MG63 (cell line): ENCODE data around the gene WTAP. TPM values are rescaled to one million over a fixed set of nuclear protein-coding genes. Genes with fewer than 3 reads are reported as not detected.
A peak's percentile ranks its signal among the peaks of the same experiment; 100 is the strongest.
"Not testable (repeated sequence)": the region's sequence is repeated elsewhere in the genome, so short reads cannot be mapped to it uniquely, and the experiment has no call there.

ENCODE experiments used
- DNase-seq: peaks from one replicate; pipeline ENCODE4 v3.0.0-alpha.2; 2020
- H3K27me3 ChIP-seq: fragments of 250-450 bp; sonication (Bioruptor Pico); 2 replicates; pipeline ENCODE4 v1.5.1; 2020; ENCODE audit warnings: mild to moderate bottlenecking, moderate library complexity
- H3K36me3 ChIP-seq: fragments of 250-450 bp; sonication (Bioruptor Pico); 2 replicates; pipeline ENCODE4 v1.5.1; 2020; ENCODE audit warnings: mild to moderate bottlenecking, moderate library complexity
- H3K4me3 ChIP-seq: fragments of 250-450 bp; sonication (Bioruptor Pico); 2 replicates; pipeline ENCODE4 v1.5.1; 2020; ENCODE audit warnings: mild to moderate bottlenecking, moderate library complexity
- H3K9me3 ChIP-seq: fragments of 250-450 bp; sonication (Bioruptor Pico); 2 replicates; pipeline ENCODE4 v1.5.1; 2020; ENCODE audit warnings: mild to moderate bottlenecking, moderate library complexity
- total RNA-seq: library from RNA; depleted of rRNA; stranded (reverse); fragments of >200 nt; shearing (Covaris generic); gene quantifications from 2 replicates; pipeline ENCODE4 v1.2.3, GENCODE V29; 2014; ENCODE audit warnings: low replicate concordance

Gene WTAP
- total RNA-seq, 1 experiment from 2014 or later: 65.3 TPM

DNA sequence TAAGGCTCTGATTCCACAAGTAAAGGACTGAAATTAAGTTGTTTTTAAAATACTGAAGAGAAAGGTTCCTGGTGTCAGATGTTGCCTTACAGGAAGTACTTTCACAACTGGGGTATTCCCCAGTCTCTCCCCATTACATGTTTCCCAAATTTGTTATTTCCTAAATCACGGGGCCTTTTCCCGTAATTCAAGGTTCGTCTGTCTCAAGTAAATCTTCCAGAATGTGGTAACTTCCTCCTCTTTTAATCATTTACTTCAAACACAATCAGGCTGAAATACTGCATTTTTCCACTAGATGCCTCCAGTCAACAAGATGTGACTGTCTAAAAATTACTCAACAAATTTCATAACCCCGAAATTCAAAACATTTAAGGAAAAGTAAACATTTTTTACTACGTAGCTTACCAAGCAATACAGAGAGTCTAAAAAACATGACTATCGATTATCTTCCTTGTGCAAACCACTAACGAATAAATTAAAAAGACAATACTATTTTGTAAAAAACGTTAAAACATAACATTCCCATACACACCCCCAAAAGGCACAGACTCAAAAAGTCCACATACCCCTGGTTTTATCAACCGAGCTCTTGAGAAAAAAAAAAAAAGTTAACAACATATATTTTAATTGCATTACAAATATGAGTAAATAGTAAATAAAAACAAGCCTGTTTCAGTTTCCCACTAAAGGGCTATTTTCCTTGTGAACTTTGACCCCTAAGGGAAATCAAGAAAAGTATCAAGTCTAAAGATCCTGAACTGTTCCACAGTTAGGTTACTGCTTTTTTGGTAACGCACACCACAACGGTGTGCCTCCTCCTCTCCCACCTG is 36.0 kb upstream of the WTAP start:
- Histone ChIP-seq H3K36me3 (peaks cover 47% of the 10 kb centered on the region), H3K27me3 (no peaks in the 10 kb centered on the region), H3K4me3 (peak overlapping the region; percentile 71), H3K9me3 (no peaks in the 10 kb centered on the region)
- no peak for DNase-seq

DNA sequence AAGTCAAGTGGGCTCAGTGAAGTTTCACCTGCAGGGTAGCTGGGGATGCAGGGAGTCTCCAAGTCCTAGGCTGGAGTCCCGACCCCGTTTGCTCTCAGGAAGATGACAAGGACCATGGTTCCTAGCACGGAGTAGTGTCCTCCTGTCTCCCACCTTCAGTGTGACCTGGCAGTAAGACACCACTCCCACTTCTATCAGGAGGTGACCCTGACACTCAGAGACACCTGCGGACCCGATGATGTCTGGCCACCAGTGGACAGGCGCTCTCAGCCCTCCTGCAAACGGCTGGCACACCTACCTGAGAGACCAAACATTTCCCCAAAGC is 35.4 kb upstream of the WTAP start:
- peak overlapping the region; percentile 71 for H3K4me3 ChIP-seq
- DNase-seq: no peak

DNA sequence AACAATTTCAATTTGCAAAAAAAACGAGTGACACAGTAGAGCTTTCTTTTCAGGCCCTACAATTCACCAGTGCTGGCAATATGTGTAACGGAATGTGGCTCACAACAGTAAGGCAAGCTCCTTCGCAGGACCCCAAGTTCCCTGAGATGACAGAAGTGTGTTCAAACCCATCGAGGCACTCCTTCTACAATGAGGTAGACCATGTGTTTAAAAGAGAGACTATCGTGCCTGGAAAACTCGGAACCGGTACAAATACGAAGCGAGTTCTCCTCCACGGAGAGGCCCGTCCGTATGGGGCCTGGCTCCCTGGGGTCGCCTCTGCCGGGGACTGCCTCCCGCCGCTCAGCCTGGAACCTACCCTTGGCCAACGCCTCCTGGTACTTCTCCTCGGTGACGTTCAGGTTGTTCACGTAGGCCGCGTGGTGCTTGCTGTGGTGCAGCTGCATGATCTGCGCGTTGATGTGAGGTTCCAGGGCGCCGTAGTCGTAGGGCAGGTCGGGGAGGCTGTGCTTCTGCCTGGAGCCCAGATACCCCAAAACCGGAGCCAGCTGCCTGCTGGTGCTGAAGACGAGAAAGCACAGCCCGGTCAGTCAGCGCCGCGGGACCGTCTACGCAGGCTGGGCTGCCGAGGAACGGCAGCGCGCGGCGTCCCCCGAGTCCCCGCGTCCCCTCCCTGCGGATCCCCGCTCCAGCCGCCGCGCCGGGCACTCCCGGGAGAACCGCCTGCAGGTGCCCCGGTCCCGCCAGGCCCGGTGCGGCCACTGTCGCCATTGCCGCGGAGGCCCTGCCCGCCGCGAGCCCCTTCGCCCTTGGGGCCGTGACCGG is 34.8 kb upstream of the WTAP start:
- H3K36me3 ChIP-seq: peaks cover 35% of the 10 kb centered on the region
- no peaks in the 10 kb centered on the region for H3K27me3 ChIP-seq
- no peaks in the 10 kb centered on the region for H3K9me3 ChIP-seq
- peak; percentile 51 for DNase-seq
- H3K4me3 ChIP-seq: peak overlapping the region; percentile 71

More for the DNA sequence above, 35.4 kb upstream of the WTAP start:
- Histone ChIP-seq H3K36me3 (peaks cover 41% of the 10 kb centered on the region), H3K27me3 (no peaks in the 10 kb centered on the region), H3K9me3 (no peaks in the 10 kb centered on the region)

DNA sequence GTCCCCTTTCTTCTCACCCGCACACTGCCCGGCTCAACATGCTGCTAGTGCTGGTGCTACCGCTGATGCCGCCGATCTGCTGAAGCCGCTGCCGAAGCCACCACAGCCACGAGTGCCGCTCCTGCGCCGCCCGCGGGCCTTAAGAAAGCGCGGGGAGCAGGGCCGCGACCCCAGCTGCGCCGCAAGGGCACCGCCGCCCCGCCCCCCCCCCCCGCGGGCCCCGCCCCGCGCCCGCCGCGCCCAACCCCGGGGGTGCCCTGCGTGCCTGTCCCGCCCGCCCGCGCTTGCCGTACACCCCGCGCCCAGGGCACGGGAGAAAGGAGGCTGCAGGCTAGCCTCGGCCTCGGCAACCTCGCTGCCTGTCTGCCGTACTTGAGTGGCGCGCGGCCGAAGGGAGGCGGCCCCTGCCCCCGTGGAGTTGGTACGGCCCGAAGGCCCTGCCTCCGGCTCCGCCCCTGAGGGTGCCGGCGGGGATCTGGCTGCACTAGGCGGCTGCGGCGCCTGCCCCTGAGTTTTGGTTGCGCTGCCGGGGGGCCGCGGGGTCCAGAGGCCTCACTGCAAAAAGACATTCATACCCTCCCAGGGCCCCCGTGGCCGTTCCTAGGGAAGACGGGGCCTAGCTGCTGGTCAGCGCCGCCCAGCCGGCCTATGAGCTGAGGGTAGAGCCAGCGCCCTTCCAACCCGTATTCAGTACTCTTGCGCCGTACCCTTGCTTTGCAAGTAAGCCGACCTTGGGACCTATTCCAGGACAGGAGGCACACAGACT is 34.0 kb upstream of the WTAP start, which contains the start of gene SOD2:
TSS of gene SOD2 (minus strand) at position 114 of the 766 bp plus-strand sequence. CDS start at position 40, 74 bp downstream.
- H3K36me3 ChIP-seq: peaks cover 28% of the 10 kb centered on the region
- H3K9me3 ChIP-seq: no peaks in the 10 kb centered on the region
- peak; percentile 93 for DNase-seq
- no peaks in the 10 kb centered on the region for H3K27me3 ChIP-seq
- peak within 1 kb of the TSS; percentile 71 for H3K4me3 ChIP-seq

DNA sequence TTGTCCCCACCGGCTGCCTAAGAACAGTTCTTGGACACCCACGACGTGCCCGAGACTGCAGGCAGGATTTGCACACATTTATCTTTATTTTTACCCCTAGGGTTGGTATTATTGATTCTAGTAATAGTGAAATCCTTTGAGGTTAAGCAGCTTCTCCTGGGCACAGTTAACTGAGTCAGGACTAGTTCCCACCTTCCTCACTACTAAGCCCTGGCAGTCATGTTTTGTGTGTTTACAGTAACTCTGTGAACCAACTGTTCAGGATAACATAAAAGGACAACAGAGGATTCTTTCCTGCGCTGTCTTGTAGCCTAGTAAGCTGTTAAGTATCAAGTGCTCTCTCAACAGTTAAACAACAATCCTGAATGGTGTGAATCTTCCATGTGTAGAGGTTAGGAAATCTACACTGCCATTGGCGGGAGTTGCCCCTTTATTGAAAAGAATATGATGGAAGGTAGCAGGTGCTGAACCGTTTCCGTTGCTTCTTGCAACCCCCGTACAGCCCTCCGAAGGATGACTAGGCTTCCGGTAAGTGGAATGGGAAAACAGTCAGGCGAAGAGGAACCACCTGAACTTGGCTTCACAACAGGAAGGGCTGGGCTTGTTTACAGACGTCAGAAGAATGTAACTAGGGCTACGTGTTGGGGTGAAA is 33.3 kb upstream of the WTAP start:
- no peak for DNase-seq
- Histone ChIP-seq H3K4me3 (peak overlapping the region; percentile 71), H3K9me3 (no peaks in the 10 kb centered on the region), H3K36me3 (peaks cover 22% of the 10 kb centered on the region), H3K27me3 (no peaks in the 10 kb centered on the region)

DNA sequence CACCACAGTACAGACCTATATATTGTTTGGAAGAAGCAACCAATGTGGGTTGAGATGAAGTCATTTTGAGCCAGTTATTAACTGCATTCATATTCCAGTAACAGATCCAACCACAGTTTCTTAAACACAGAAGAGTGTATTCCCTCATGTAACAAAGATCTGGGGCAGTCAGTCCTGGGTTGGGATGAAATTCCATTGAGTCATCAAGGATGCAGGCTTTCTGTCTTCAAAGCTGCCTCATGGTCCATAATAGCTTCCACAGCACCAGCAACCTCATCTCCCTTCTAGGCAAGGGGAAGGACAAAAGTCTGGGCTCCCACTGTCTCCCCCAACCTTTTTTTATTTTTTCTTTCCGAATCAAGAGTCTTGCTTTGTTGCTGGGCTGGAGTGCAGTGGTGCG is 31.3 kb upstream of the WTAP start:
- DNase-seq: no peak
- peaks cover 12% of the 10 kb centered on the region for H3K36me3 ChIP-seq
- H3K4me3 ChIP-seq: no peak overlapping the region
- no peaks in the 10 kb centered on the region for H3K9me3 ChIP-seq
- H3K27me3 ChIP-seq: no peaks in the 10 kb centered on the region

DNA sequence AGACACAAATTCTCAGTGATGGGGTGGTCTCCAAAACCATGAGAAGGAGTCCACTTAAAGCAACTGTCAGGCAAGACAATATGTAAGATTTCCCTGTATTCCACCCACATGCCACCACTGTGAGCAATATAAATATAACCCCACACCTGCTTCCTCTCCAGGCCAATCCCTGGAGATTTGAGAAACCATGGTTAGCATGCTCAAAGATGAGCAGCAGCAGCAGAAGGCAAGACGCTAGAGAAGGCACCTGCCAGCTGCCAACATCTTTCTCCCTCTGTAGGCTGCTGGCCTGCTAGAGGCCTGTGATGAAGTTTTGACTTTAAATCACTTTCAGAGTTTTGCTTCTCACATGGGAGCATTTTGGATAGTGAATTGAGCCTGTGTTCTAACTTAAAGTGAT is 26.3 kb upstream of the WTAP start:
- Histone ChIP-seq H3K27me3 (no peaks in the 10 kb centered on the region), H3K4me3 (no peak overlapping the region), H3K9me3 (no peaks in the 10 kb centered on the region; the same call in 1 of the 2 replicates), H3K36me3 (no peaks in the 10 kb centered on the region; the same call in 1 of the 2 replicates)
- no peak for DNase-seq

DNA sequence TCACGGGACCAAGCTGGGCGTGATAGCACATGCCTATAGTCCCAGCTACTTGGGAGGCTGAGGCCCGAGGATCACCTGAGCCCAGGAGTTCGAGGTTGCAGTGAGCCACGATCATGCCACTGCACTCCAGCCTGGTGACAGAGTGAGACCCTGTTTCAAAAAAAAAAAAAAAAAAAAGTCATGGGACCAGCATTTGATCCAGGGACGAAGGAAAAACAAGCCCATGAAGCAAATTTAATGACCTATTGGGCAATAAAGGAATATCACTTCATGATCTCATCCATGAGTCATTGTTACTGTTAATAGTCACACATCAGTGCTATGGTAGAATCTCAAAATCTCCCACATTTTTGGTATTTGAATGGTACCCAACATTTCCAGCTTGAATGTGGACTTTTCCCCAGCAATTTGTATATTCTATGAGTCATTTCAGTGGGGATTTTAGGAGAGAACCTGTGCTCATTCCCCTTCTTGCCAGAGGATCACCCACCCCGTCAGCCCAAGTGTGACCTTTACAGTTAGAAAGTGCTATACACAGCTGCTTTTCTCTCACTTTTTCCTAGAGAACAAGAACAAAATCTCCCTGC is 25.8 kb upstream of the WTAP start:
- H3K4me3 ChIP-seq: no peak overlapping the region
- H3K27me3 ChIP-seq: no peaks in the 10 kb centered on the region
- no peaks in the 10 kb centered on the region; the same call in 1 of the 2 replicates for H3K36me3 ChIP-seq
- H3K9me3 ChIP-seq: peaks cover 2% of the 10 kb centered on the region; the same call in 1 of the 2 replicates
- DNase-seq: peak; percentile 70

DNA sequence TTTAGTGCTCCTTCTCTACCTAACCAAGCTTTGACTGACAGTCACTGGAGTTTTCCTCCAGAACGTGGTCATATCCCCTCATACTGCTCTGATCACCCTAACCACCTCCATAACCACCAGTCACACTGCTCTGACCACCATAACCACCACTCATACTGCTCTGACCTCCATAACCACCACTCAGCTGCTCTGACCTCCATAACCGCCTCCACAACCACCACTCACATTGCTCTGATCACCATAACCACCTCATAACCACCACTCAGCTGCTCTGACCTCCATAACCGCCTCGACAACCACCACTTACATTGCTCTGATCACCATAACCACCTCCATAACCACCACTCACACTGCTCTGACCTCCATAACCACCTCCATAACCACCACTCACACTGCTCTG is 16.7 kb upstream of the WTAP start:
- H3K9me3 ChIP-seq, H3K4me3 ChIP-seq, DNase-seq, H3K36me3 ChIP-seq, H3K27me3 ChIP-seq: not testable (repeated sequence)

DNA sequence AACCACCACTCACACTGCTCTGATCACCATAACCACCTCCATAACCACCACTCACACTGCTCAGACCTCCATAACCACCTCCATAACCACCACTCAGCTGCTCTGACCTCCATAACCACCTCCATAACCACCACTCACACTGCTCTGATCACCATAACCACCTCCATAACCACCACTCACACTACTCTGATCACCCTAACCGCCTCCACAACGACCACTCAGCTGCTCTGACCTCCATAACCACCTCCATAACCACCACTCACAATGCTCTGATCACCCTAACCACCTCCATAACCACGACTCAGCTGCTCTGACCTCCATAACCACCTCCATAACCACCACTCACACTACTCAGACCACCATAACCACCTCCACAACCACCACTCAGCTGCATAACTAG is 14.9 kb upstream of the WTAP start:
- H3K36me3 ChIP-seq: not testable (repeated sequence)

DNA sequence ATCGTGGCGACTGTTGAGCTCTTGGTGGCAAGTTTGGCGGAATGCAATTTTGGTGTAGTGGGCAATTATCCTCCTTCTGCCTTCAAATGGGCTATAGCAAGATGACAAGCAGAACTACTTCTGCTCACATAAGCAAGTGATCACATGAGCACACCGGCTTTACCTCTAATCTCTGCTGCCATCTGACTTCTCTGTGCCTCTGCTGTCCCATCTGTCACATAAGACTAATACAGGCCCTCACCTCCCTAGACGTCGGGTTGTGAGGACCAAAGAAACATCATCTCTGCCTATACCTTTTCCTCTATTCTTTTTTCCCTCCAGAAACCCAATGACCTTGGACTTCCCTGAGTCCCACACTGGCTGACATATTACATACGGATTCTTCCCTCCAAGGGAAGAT is 13.3 kb upstream of the WTAP start:
- DNase-seq: no peak
- Histone ChIP-seq H3K27me3 (no peaks in the 10 kb centered on the region), H3K9me3 (no peaks in the 10 kb centered on the region), H3K36me3 (no peaks in the 10 kb centered on the region), H3K4me3 (no peak overlapping the region)

More for the DNA sequence above, 14.9 kb upstream of the WTAP start:
- H3K4me3 ChIP-seq, DNase-seq, H3K9me3 ChIP-seq, H3K27me3 ChIP-seq: not testable (repeated sequence)

DNA sequence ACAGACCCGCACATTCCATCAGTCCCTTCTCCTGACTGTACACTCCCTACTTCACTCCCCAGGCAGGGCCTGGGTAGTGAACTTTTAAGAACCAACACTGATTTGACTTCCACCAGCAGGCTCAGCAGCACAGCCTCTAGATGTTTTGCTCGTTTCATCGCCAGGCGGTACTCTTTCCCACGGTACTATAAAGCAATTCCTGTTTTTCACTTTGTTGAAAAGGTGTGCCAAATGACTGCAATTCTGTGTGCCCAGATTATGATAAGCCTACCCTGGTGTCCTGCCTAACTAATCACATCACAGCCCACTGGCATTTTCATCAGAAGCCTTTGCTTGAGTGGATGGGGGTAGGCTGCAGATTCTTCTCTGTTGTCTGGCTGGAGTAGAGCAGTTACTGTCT is 12.9 kb upstream of the WTAP start:
- H3K36me3 ChIP-seq: no peaks in the 10 kb centered on the region
- DNase-seq: no peak

DNA sequence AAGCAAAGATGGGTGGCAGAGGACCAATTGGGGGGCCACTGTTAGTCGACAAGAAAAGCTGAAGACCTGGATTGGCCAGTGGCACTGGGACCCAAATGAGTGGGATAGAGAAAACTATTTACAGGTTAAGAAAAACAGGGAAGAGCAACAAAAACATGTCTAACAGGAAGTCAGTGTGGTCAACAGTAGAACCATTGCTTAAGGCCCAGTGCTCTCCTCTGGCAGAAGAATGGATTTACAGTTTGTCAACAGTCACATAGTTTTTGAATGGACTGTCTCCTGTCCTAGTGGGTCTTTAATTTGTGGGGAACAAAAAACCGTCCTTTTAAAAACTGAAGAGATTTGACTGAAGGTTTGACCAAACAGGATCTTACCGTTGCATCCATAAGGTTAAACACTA is 12.1 kb upstream of the WTAP start:
- no peaks in the 10 kb centered on the region for H3K9me3 ChIP-seq
- H3K36me3 ChIP-seq: peaks cover under 1% of the 10 kb centered on the region; the same call in 1 of the 2 replicates
- H3K27me3 ChIP-seq: no peaks in the 10 kb centered on the region
- DNase-seq: no peak
- no peak overlapping the region for H3K4me3 ChIP-seq

More for the DNA sequence above, 12.9 kb upstream of the WTAP start:
- no peak overlapping the region for H3K4me3 ChIP-seq
- no peaks in the 10 kb centered on the region for H3K27me3 ChIP-seq
- H3K9me3 ChIP-seq: no peaks in the 10 kb centered on the region

DNA sequence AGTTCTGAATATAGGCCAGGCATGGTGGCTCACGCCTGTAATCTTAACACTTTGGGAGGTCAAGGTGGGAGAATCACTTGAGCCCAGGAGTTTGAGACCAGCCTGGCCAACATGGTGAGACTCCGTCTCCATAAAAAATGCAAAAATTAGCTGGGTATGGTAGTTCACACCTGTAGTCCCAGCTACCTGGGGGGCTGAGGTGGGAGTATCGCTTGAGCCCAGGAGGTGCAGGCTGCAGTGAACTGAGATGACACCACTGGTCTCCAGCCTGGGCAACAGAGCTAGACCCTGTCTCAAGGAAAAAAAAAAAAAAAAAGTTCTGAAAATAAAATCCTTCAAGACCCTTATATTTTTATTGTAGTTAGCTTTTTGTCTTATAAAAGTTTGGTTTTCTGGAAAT is 11.7 kb upstream of the WTAP start:
- Histone ChIP-seq H3K9me3 (no peaks in the 10 kb centered on the region), H3K4me3 (no peak overlapping the region), H3K36me3 (peaks cover 3% of the 10 kb centered on the region), H3K27me3 (no peaks in the 10 kb centered on the region)
- no peak for DNase-seq

DNA sequence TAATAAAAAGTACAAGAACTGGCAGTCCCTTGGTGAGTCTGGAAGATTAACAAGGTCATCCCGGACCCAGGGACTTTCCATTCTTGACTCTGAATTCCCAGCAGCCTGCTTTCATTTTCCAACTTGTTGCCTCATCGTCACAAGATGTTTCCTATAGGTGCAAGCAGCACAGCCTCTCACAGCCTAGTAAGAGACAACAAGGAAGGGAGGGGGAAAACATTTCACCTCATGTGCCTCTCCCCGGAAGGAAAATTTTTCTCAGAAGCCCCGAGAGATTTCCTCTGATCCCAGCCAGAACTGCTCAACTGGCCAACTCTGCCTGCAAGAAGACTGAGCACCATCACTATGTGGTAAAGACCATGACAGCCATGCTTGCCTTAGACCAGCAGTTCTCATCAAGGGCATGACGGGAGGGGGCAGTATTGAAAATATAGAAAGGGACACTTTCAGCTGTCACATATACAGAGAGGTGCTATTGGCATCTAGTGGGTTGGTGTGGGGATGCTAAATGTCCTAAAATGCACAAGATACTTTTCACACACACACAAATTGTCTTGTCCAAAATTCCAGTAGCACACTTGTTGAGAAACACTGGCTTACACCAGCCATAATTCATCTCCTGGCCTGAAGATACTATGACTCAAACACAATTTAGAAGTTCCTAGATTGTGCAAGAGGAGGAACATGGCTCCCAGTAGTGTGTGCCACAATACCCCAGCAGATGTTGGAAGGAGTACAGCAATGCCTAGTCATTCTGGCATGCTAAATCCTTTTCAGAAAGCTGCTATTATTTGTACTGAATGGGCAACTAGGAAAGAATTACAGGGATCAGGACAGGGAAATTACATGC is 10.8 kb upstream of the WTAP start:
- peak; percentile 83 for DNase-seq
- H3K4me3 ChIP-seq: no peak overlapping the region; the same call in 1 of the 2 replicates
- peaks cover 3% of the 10 kb centered on the region for H3K36me3 ChIP-seq
- no peaks in the 10 kb centered on the region for H3K9me3 ChIP-seq
- no peaks in the 10 kb centered on the region for H3K27me3 ChIP-seq
